Endodermal cell (in vitro differentiated cells): ENCODE results near the gene SCD. TPM values are rescaled to one million over a fixed set of nuclear protein-coding genes. Genes with fewer than 3 reads are reported as not detected.

Source experiments
- DNase-seq: peaks from one replicate; pipeline ENCODE4 v3.0.0-alpha.2; 2017
- H3K27ac ChIP-seq: 2 replicates; pipeline ENCODE4 v1.5.1; 2013; ENCODE audit warnings: mild to moderate bottlenecking, low read depth, low read length, moderate library complexity
- H3K27me3 ChIP-seq: 2 replicates; pipeline ENCODE4 v1.6.1; 2013; ENCODE audit warnings: mild to moderate bottlenecking, low read length, moderate library complexity; ENCODE audit not compliant: insufficient read depth, control insufficient read depth, poor library complexity, severe bottlenecking
- H3K36me3 ChIP-seq: 2 replicates; pipeline ENCODE4 v1.7.0; 2013; ENCODE audit warnings: mild to moderate bottlenecking, low read length, moderate library complexity; ENCODE audit not compliant: control insufficient read depth, insufficient read depth
- H3K4me1 ChIP-seq: one replicate; pipeline ENCODE4 v1.7.0; 2013; ENCODE audit warnings: low read length; ENCODE audit not compliant: control insufficient read depth, insufficient read depth
- H3K4me3 ChIP-seq: 2 replicates; pipeline ENCODE4 v1.5.1; 2013; ENCODE audit warnings: mild to moderate bottlenecking, low read length, moderate library complexity
- H3K9ac ChIP-seq: 2 replicates; pipeline ENCODE4 v1.6.1; 2013; ENCODE audit warnings: mild to moderate bottlenecking, low read length, moderate library complexity; ENCODE audit not compliant: poor library complexity, severe bottlenecking; ENCODE audit errors: extremely low read depth
- H3K9me3 ChIP-seq: 2 replicates; pipeline ENCODE4 v1.6.1; 2013; ENCODE audit warnings: mild to moderate bottlenecking, low read length, moderate library complexity; ENCODE audit not compliant: control insufficient read depth
- H3K27ac Mint-ChIP-seq: 2 replicates; pipeline ENCODE4 v1.8.0; 2020; ENCODE audit warnings: mixed read lengths
- H3K27me3 Mint-ChIP-seq: 2 replicates; pipeline ENCODE4 v1.8.0; 2021; ENCODE audit warnings: mild to moderate bottlenecking, mixed read lengths; ENCODE audit not compliant: insufficient read depth
- H3K36me3 Mint-ChIP-seq: 2 replicates; pipeline ENCODE4 v1.8.0; 2020; ENCODE audit warnings: low read depth, mixed read lengths
- H3K4me1 Mint-ChIP-seq: 2 replicates; pipeline ENCODE4 v1.8.0; 2020; ENCODE audit warnings: mixed read lengths
- H3K4me3 Mint-ChIP-seq: 2 replicates; pipeline ENCODE4 v1.8.0; 2020; ENCODE audit warnings: mild to moderate bottlenecking, moderate library complexity, mixed read lengths
- H3K9me3 Mint-ChIP-seq: 2 replicates; pipeline ENCODE4 v1.8.0; 2020; ENCODE audit warnings: mild to moderate bottlenecking, mixed read lengths
- WGBS, 2 experiments: methylation state at CpG; one replicate each; pipeline versions ENCODE4 v1.1.5 to v1.1.7; 2013; ENCODE audit warnings: missing lambda C conversion rate in 2 of 2, mixed read lengths in 1 of 2; ENCODE audit not compliant: insufficient coverage in 1 of 2, insufficient read length in 1 of 2; 5-methylcytosine and 5-hydroxymethylcytosine counted together
- total RNA-seq, 2 donors: library from RNA; stranded (reverse); fragmentation: NEBNext Ultra II Directional in 1 of 2; extraction: Animal tissue kit (Norgen Biotek cat#: 25700) in 1 of 2; gene quantifications; 2 replicates in 1 of 2; 3 replicates in 1 of 2; pipeline ENCODE4 v1.2.1, GENCODE V29; 2021
- TF ChIP-seq, protein P1 (sequence below): fragments of 200-600 bp; sonication (generic); conservative IDR thresholded peaks from 2 replicates; pipeline ENCODE4 v1.5.0; 2021; ENCODE audit warnings: antibody characterized with exemption, mild to moderate bottlenecking

SCD gene
- total RNA-seq, 2 donors from 2014 or later, result 369 to 442 TPM

DNA sequence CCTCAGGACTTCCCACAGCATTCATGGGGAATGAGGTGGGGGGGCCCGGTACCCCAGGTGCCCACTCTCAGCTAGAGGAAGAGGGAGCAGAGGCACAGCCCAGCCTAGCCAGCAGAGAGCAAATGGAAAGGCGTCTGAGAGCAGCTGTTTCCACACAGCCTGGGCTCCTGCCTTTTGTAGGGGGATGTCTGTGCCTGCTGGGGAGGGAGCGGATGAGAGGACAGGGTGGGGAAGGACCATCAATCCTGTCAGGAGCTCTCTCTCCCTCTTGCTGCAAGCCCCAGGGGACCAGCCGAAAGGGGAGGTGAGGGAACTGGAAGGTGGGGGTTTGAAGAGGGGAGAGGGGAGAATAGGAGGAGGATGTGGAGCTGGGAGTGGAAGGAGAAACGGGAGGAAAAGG lies 17.0 kb upstream of the SCD start, which contains the start of gene PKD2L1:
Gene PKD2L1 (minus strand): TSS at position 150 of the 400 bp plus-strand sequence. CDS start 125 bp downstream, at position 25.
- no peak for DNase-seq
- no peak within 1 kb of the TSS for H3K9ac ChIP-seq
- H3K4me1 Mint-ChIP-seq, result no peaks in the 10 kb centered on the region
- H3K4me1 ChIP-seq, result no peaks in the 10 kb centered on the region
- H3K4me3 ChIP-seq, result no peak within 1 kb of the TSS
- WGBS, 2 experiments, result 70% methylated on average over 5 of the region's 5 CpGs; no CpG with 5 or more reads in 1 of the 2 experiments
- no peaks in the 10 kb centered on the region for H3K9me3 ChIP-seq
- H3K4me3 Mint-ChIP-seq, result no peak within 1 kb of the TSS
- no peaks in the 10 kb centered on the region for H3K36me3 Mint-ChIP-seq
- H3K27ac Mint-ChIP-seq, result no peak within 1 kb of the TSS
- no peaks in the 10 kb centered on the region for H3K36me3 ChIP-seq
- TF ChIP-seq, protein P1, sequence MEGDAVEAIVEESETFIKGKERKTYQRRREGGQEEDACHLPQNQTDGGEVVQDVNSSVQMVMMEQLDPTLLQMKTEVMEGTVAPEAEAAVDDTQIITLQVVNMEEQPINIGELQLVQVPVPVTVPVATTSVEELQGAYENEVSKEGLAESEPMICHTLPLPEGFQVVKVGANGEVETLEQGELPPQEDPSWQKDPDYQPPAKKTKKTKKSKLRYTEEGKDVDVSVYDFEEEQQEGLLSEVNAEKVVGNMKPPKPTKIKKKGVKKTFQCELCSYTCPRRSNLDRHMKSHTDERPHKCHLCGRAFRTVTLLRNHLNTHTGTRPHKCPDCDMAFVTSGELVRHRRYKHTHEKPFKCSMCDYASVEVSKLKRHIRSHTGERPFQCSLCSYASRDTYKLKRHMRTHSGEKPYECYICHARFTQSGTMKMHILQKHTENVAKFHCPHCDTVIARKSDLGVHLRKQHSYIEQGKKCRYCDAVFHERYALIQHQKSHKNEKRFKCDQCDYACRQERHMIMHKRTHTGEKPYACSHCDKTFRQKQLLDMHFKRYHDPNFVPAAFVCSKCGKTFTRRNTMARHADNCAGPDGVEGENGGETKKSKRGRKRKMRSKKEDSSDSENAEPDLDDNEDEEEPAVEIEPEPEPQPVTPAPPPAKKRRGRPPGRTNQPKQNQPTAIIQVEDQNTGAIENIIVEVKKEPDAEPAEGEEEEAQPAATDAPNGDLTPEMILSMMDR, result no peak
- peaks cover 64% of the 10 kb centered on the region for H3K27me3 Mint-ChIP-seq
- peaks cover 83% of the 10 kb centered on the region for H3K27me3 ChIP-seq
- no peaks in the 10 kb centered on the region for H3K9me3 Mint-ChIP-seq
- no peak within 1 kb of the TSS for H3K27ac ChIP-seq

DNA sequence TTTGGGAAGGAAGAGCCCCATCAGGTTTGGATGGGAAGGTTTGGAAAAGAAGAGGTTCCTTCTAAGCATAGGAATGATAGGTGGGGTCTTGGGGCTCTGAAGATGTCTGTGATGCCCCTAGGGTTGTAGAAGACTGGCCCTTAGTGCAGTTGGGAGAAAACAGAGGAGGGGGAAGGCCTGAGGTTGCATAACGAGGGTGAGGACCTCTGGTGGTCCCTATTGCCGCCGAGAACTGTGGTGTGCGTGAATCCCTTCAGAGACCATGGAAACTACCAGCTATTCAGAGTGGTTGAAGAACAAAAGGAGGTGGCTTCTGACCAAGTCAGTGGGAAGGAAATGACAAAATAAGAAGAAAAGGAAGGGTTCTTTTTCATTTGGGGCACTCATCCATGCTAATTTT lies 13.9 kb upstream of the SCD start:
- Histone ChIP-seq H3K27me3 (peaks cover 56% of the 10 kb centered on the region), H3K9ac (no peak overlapping the region), H3K36me3 (no peaks in the 10 kb centered on the region), H3K4me3 (no peak overlapping the region), H3K27ac (no peak overlapping the region), H3K9me3 (no peaks in the 10 kb centered on the region), H3K4me1 (no peaks in the 10 kb centered on the region)
- Mint-ChIP-seq H3K27me3 (peaks cover 45% of the 10 kb centered on the region), H3K36me3 (no peaks in the 10 kb centered on the region), H3K9me3 (no peaks in the 10 kb centered on the region), H3K4me3 (no peak overlapping the region), H3K27ac (no peak overlapping the region), H3K4me1 (no peaks in the 10 kb centered on the region)
- DNase-seq, result no peak
- 60 to 67% methylated on average over 4 of the region's 4 CpGs for WGBS, 2 experiments
- TF ChIP-seq, protein P1, result no peak

DNA sequence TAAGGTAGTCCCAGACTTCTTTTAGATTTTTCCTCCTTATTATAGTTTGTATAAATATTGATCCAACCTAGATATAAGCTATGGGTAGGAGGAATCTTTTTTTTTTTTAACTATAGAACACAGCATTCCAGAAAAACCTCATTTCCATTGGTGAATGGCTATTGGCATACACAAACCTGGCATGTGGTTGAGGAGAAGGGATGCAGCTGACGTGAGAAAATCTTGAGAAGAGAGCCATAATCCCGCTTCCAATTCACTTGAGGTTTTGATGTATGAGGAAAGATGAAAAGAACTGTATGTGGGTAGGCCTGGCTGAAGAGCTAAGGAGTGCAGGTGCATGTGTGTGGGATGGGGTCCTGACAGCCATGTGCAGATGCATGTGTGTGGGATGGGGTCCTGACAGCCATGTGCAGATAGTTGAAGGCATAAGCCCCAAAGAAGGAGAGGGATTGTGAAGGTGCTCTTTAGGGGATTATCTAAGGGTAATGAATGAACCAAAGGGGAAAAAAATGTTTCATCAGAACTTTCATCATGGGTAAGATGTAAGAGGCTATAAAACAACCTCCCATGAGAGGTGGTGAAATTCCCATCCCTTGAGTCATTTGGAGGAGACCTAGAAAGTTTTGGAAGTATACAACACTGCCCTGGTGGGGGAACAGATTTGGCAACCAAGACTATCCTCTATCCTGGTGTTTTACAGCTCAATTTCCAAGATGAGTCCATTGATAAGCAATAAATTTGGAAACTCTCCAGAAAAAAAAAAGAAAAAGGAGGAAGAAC lies 13.2 kb upstream of the SCD start:
- no peak overlapping the region for H3K9ac ChIP-seq
- H3K27me3 Mint-ChIP-seq, result peaks cover 39% of the 10 kb centered on the region
- no peaks in the 10 kb centered on the region for H3K4me1 Mint-ChIP-seq
- H3K4me3 ChIP-seq, result no peak overlapping the region
- H3K36me3 Mint-ChIP-seq, result no peaks in the 10 kb centered on the region
- no peaks in the 10 kb centered on the region for H3K4me1 ChIP-seq
- WGBS, 2 experiments, result 87 to 92% methylated on average over 2 of the region's 2 CpGs
- no peak for DNase-seq
- H3K9me3 ChIP-seq, result no peaks in the 10 kb centered on the region
- H3K9me3 Mint-ChIP-seq, result no peaks in the 10 kb centered on the region
- H3K4me3 Mint-ChIP-seq, result no peak overlapping the region
- no peaks in the 10 kb centered on the region for H3K36me3 ChIP-seq
- H3K27ac Mint-ChIP-seq, result no peak overlapping the region
- peaks cover 49% of the 10 kb centered on the region for H3K27me3 ChIP-seq
- no peak overlapping the region for H3K27ac ChIP-seq
- TF ChIP-seq, protein P1, result no peak
